ENCODE data around the gene GDF7. TPM values are rescaled to one million over a fixed set of nuclear protein-coding genes. Genes with fewer than 3 reads are reported as not detected.

GDF7 gene
- total and polyA plus RNA-seq, 10 of the 15 experiments (the other 5 are each of a cell fraction or from before 2014, with no cell fraction given) = 0.02 to 0.11 (median 0.04) TPM; not detected in 1

- no peak for TF ChIP-seq HDGF (IDR thresholded peaks at IDR 0.05)
- peak; percentile 58; the same call in 1 of the 2 replicates for TF ChIP-seq NR2C1 (IDR thresholded peaks at IDR 0.05)
- peak; percentile 71; the same call in 1 of the 2 replicates for TF ChIP-seq POLR2AphosphoS5 (IDR thresholded peaks at IDR 0.05; ENCODE audit: low read length)
- TF ChIP-seq TAF1 (IDR thresholded peaks at IDR 0.05; ENCODE audit: borderline replicate concordance, low read depth, low read length) = no peak
- TF ChIP-seq SRF (IDR thresholded peaks at IDR 0.05; ENCODE audit: low read depth in 2 of 2, low read length in 2 of 2) = peak; percentile 6 to 40; a peak in 1 of 4 replicates
- TF ChIP-seq MTA3 (IDR thresholded peaks at IDR 0.05; ENCODE audit: borderline replicate concordance, low read length) = no peak
- TF ChIP-seq TCF7 (IDR thresholded peaks at IDR 0.05; ENCODE audit: borderline replicate concordance) = no peak
- TF ChIP-seq SREBF2 (IDR thresholded peaks at IDR 0.05; ENCODE audit: low read length) = no peak
- no peak for TF ChIP-seq REST (IDR thresholded peaks at IDR 0.05; ENCODE audit: low read depth, low read length)
- no peak for TF ChIP-seq NFYB (IDR thresholded peaks at IDR 0.05; ENCODE audit: insufficient read depth, low read depth, low read length)
- TF ChIP-seq SPI1 (IDR thresholded peaks at IDR 0.05; ENCODE audit: borderline replicate concordance, insufficient read depth, low read depth, low read length) = peak; percentile 40; the same call in 1 of the 2 replicates
- TF ChIP-seq CEBPZ (IDR thresholded peaks at IDR 0.05; ENCODE audit: low read depth, low read length) = no peak
- peak; percentile 78; the same call in 1 of the 2 replicates for TF ChIP-seq PAX5 (IDR thresholded peaks at IDR 0.05; ENCODE audit: borderline replicate concordance, low read depth, low read length)
- peak; percentile 44; the same call in 1 of the 2 replicates for TF ChIP-seq YY1 (IDR thresholded peaks at IDR 0.05; ENCODE audit: low read depth, low read length)
- peak; percentile 76 for TF ChIP-seq RELA (IDR thresholded peaks at IDR 0.05; ENCODE audit: borderline replicate concordance, partially characterized antibody)
- TF ChIP-seq NFIC (IDR thresholded peaks at IDR 0.05; ENCODE audit: low read depth, low read length) = no peak
- no peak for TF ChIP-seq ZNF384 (IDR thresholded peaks at IDR 0.05; ENCODE audit: borderline replicate concordance, low read depth, low read length)
- TF ChIP-seq BACH1 (IDR thresholded peaks at IDR 0.05; ENCODE audit: borderline replicate concordance) = peak; percentile 91
- no peak for TF ChIP-seq NR2C2 (IDR thresholded peaks at IDR 0.05; ENCODE audit: borderline replicate concordance, control insufficient read depth, insufficient read length, low read depth)
- no peak for TF ChIP-seq RFX5 (IDR thresholded peaks at IDR 0.05; ENCODE audit: low read depth, low read length)
- TF ChIP-seq RCOR1 (conservative IDR thresholded peaks at IDR 0.05; ENCODE audit: low read depth, low read length) = no peak
- no peak for TF ChIP-seq SREBF1 (IDR thresholded peaks at IDR 0.05; ENCODE audit: low read length)
- no peak for TF ChIP-seq CHD1 (IDR thresholded peaks at IDR 0.05; ENCODE audit: low read depth, low read length)
Measured at GRCh38 chr2:20650877-20651730, 15.8 kb upstream of the GDF7 start, which contains the start of gene HS1BP3 (continued).
